IMR-90 (cell line): ENCODE measurements around the gene DUSP28. TPM values are rescaled to one million over a fixed set of nuclear protein-coding genes. Genes with fewer than 3 reads are reported as not detected.

Experiments used
- ATAC-seq: fragments of 200-7000 bp; cut with Tn5 transposase; 2 replicates; pipeline ENCODE4 v1.9.1; 2020; ENCODE audit warnings: low read depth, mild to moderate bottlenecking, moderate library complexity
- BruUV-seq: library from RNA; stranded (reverse); fragments of 400-500 nt; replicated peaks from 2 replicates; lab custom pipeline; 2021; lab: Mats Ljungman, UMichigan
- CTCF ChIA-PET: fragments of 300-600 bp; formaldehyde crosslinking; extraction: SDS; loops from one replicate; lab custom pipeline; 2021; ENCODE audit warnings: antibody characterized with exemption; lab: Yijun Ruan, JAX
- POLR2A ChIA-PET: fragments of 300-600 bp; sonication (Branson Sonifier 250); formaldehyde crosslinking; loops from one replicate; lab custom pipeline; 2022; ENCODE audit warnings: antibody characterized with exemption; ENCODE audit not compliant: unreplicated experiment; lab: Charles Lee
- DNase-seq: peaks from one replicate; pipeline ENCODE4 v3.0.0; 2013
- H2AFZ ChIP-seq: replicated peaks from 2 replicates; pipeline ENCODE3; 2013; ENCODE audit warnings: low read length, mild to moderate bottlenecking; ENCODE audit not compliant: poor library complexity
- H2AK5ac ChIP-seq: 2 replicates; pipeline ENCODE4 v1.6.1; 2013; ENCODE audit warnings: low read depth, low read length, inconsistent platforms
- H2AK9ac ChIP-seq: replicated peaks from 2 replicates; pipeline ENCODE3; 2013; ENCODE audit warnings: mild to moderate bottlenecking, low read depth, low read length, moderate library complexity; ENCODE audit not compliant: poor library complexity
- H2BK120ac ChIP-seq: 2 replicates; pipeline ENCODE4 v1.6.1; 2013; ENCODE audit warnings: low read depth, low read length, inconsistent platforms
- H2BK15ac ChIP-seq: 3 replicates; pipeline ENCODE4 v1.6.1; 2013; ENCODE audit warnings: low read depth, low read length, inconsistent platforms
- H2BK20ac ChIP-seq: 2 replicates; pipeline ENCODE4 v1.6.1; 2013; ENCODE audit warnings: low read depth, mild to moderate bottlenecking, inconsistent platforms, low read length, moderate library complexity
- H2BK5ac ChIP-seq: 2 replicates; pipeline ENCODE4 v1.6.1; 2013; ENCODE audit warnings: mild to moderate bottlenecking, low read depth, low read length, inconsistent platforms; ENCODE audit not compliant: poor library complexity, severe bottlenecking
- H3K14ac ChIP-seq: replicated peaks from 2 replicates; pipeline ENCODE4 v1.6.1; 2013; ENCODE audit warnings: low read depth, low read length, inconsistent platforms
- H3K18ac ChIP-seq: 2 replicates; pipeline ENCODE4 v1.6.1; 2013; ENCODE audit warnings: low read depth, low read length, control low read depth
- H3K23ac ChIP-seq: 2 replicates; pipeline ENCODE4 v1.6.1; 2013; ENCODE audit warnings: low read depth, low read length, inconsistent platforms
- H3K27ac ChIP-seq: 2 replicates; pipeline ENCODE4 v1.5.1; 2013; ENCODE audit warnings: mild to moderate bottlenecking, control low read depth, low read length; ENCODE audit not compliant: insufficient read depth
- H3K27me3 ChIP-seq: 2 replicates; pipeline ENCODE4 v1.6.1; 2013; ENCODE audit warnings: low read length; ENCODE audit not compliant: control insufficient read depth, insufficient read depth
- H3K36me3 ChIP-seq: 2 replicates; pipeline ENCODE4 v1.6.1; 2013; ENCODE audit warnings: low read length, mixed read lengths; ENCODE audit not compliant: control insufficient read depth, insufficient read depth
- H3K4ac ChIP-seq: 2 replicates; pipeline ENCODE4 v1.6.1; 2013; ENCODE audit warnings: low read depth, low read length, inconsistent platforms
- H3K4me1 ChIP-seq: 2 replicates; pipeline ENCODE4 v1.6.1; 2013; ENCODE audit warnings: low read length, mixed read lengths; ENCODE audit not compliant: control insufficient read depth, insufficient read depth
- H3K4me2 ChIP-seq: 2 replicates; pipeline ENCODE4 v1.6.1; 2013; ENCODE audit warnings: low read depth, mild to moderate bottlenecking, control low read depth, low read length, moderate library complexity
- H3K4me3 ChIP-seq: 2 replicates; pipeline ENCODE4 v1.5.1; 2013; ENCODE audit warnings: low read depth, mild to moderate bottlenecking, control low read depth, low read length, moderate library complexity; ENCODE audit not compliant: insufficient read depth
- H3K56ac ChIP-seq: 2 replicates; pipeline ENCODE4 v1.6.1; 2013; ENCODE audit warnings: low read length, inconsistent platforms; ENCODE audit not compliant: insufficient read depth; ENCODE audit errors: extremely low read depth
- H3K79me1 ChIP-seq, 2 experiments: 2 replicates each; pipeline ENCODE4 v1.6.1; 2013; ENCODE audit warnings: low read length in 2 of 2, inconsistent platforms in 1 of 2, low read depth in 1 of 2
- H3K9ac ChIP-seq: 2 replicates; pipeline ENCODE4 v1.6.1; 2013; ENCODE audit warnings: low read depth, low read length, control low read depth
- H3K9me1 ChIP-seq: 2 replicates; pipeline ENCODE4 v1.6.1; 2013; ENCODE audit warnings: low read length, inconsistent platforms; ENCODE audit not compliant: insufficient read depth
- H3K9me3 ChIP-seq: 2 replicates; pipeline ENCODE4 v1.6.1; 2013; ENCODE audit warnings: low read length; ENCODE audit not compliant: control insufficient read depth, insufficient read depth
- H4K20me1 ChIP-seq: 2 replicates; pipeline ENCODE4 v1.6.1; 2013; ENCODE audit warnings: low read length, inconsistent platforms; ENCODE audit not compliant: insufficient read depth
- H4K5ac ChIP-seq: 2 replicates; pipeline ENCODE4 v1.6.1; 2013; ENCODE audit warnings: mild to moderate bottlenecking, low read depth, low read length, control low read depth
- H4K8ac ChIP-seq, 2 experiments: 2 replicates each; pipeline ENCODE4 v1.6.1; 2013; ENCODE audit warnings: low read depth in 2 of 2, low read length in 2 of 2, control low read depth in 1 of 2, inconsistent platforms in 1 of 2
- H4K91ac ChIP-seq: 2 replicates; pipeline ENCODE4 v1.6.1; 2013; ENCODE audit warnings: low read depth, low read length, inconsistent platforms; ENCODE audit not compliant: insufficient read depth
- BHLHE40 ChIP-seq: fragments of 150-350 bp; IDR thresholded peaks from 2 replicates; pipeline ENCODE4 v1.6.1; 2016; ENCODE audit warnings: mild to moderate bottlenecking, low read depth, low read length
- CEBPB ChIP-seq: IDR thresholded peaks from 2 replicates; pipeline ENCODE4 v1.6.1; 2012; ENCODE audit warnings: low read depth, low read length, improper control_type of control experiment
- CHD1 ChIP-seq: IDR thresholded peaks from 2 replicates; pipeline ENCODE4 v1.6.1; 2012; ENCODE audit warnings: low read depth, low read length, improper control_type of control experiment
- ELK1 ChIP-seq: fragments of 150-350 bp; IDR thresholded peaks from 2 replicates; pipeline ENCODE4 v1.6.1; 2016; ENCODE audit warnings: low read depth, mild to moderate bottlenecking, low read length, moderate library complexity, borderline replicate concordance
- FOS ChIP-seq: fragments of 150-350 bp; IDR thresholded peaks from 2 replicates; pipeline ENCODE4 v1.6.1; 2016; ENCODE audit warnings: low read depth, low read length
- MAZ ChIP-seq: IDR thresholded peaks from 2 replicates; pipeline ENCODE4 v1.6.1; 2012; ENCODE audit warnings: low read depth, mild to moderate bottlenecking, low read length, improper control_type of control experiment, moderate library complexity, borderline replicate concordance
- MXI1 ChIP-seq: IDR thresholded peaks from 2 replicates; pipeline ENCODE4 v1.6.1; 2012; ENCODE audit warnings: low read depth, mild to moderate bottlenecking, low read length, moderate library complexity, borderline replicate concordance
- NFE2L2 ChIP-seq: fragments of 150-350 bp; IDR thresholded peaks from 2 replicates; pipeline ENCODE4 v1.6.1; 2016; ENCODE audit warnings: low read depth, mild to moderate bottlenecking, low read length
- POLR2A ChIP-seq: IDR thresholded peaks from 2 replicates; pipeline ENCODE4 v1.6.1; 2012; ENCODE audit warnings: mild to moderate bottlenecking, low read depth, low read length
- RAD21 ChIP-seq: IDR thresholded peaks from 2 replicates; pipeline ENCODE4 v1.6.1; 2012; ENCODE audit warnings: low read length, improper control_type of control experiment
- RCOR1 ChIP-seq: IDR thresholded peaks from 2 replicates; pipeline ENCODE4 v1.6.1; 2012; ENCODE audit warnings: mild to moderate bottlenecking, low read length, improper control_type of control experiment; ENCODE audit not compliant: insufficient replicate concordance
- RFX5 ChIP-seq: IDR thresholded peaks from 2 replicates; pipeline ENCODE4 v1.8.0; 2012; ENCODE audit warnings: low read depth, mild to moderate bottlenecking, low read length, moderate library complexity
- SMC3 ChIP-seq: fragments of 150-350 bp; IDR thresholded peaks from 2 replicates; pipeline ENCODE4 v1.6.1; 2016; ENCODE audit warnings: low read depth, mild to moderate bottlenecking, antibody characterized with exemption, low read length, moderate library complexity
- WGBS, 2 experiments: methylation state at CpG; one replicate each; pipeline versions ENCODE4 v1.1.5 to v1.1.7; 2013; ENCODE audit warnings: missing lambda C conversion rate in 2 of 2; ENCODE audit not compliant: insufficient read length in 1 of 2; ENCODE audit errors: extremely low coverage in 2 of 2; 5-methylcytosine and 5-hydroxymethylcytosine counted together
- dilution Hi-C: fragments of 300-500 bp; cut with HindIII; formaldehyde crosslinking; loops from one replicate; pipeline ENCODE4 v1.14.3; 2018; ENCODE audit warnings: low sequenced_read_pairs; ENCODE audit not compliant: unreplicated experiment
- in situ Hi-C: fragments of 300-500 bp; cut with MboI; formaldehyde crosslinking; loops from 3 replicates; pipeline ENCODE4 v1.14.3; 2019; ENCODE audit warnings: low sequenced_read_pairs, inconsistent platforms, mixed read lengths
- intact Hi-C: fragments of 100-400 bp; cut with micrococcal nuclease; formaldehyde crosslinking; loops from 2 replicates; pipeline ENCODE4 v1.10.0; 2022
- polyA plus RNA-seq, 3 experiments: library from polyadenylated mRNA; depleted of rRNA; stranded (reverse); fragments of >200 nt; gene quantifications; 2 replicates each; pipeline ENCODE4 v1.2.3, GENCODE V29; 2012; ENCODE audit warnings: low replicate concordance in 1 of 3
- total RNA-seq: library from RNA; depleted of rRNA; stranded (reverse); fragments of >200 nt; gene quantifications from 2 replicates; pipeline ENCODE4 v1.2.3, GENCODE V29; 2012
- TF ChIP-seq, protein P1 (sequence below): conservative IDR thresholded peaks from 2 replicates; pipeline ENCODE4 v1.5.1; 2012; ENCODE audit warnings: mild to moderate bottlenecking, low read depth, low read length, improper control_type of control experiment

Gene DUSP28
- total and polyA plus RNA-seq, 2 of the 4 experiments (the other 2 are of a cell fraction), result 1.1 to 3.3 TPM

GRCh38 chr2:240564561-240565332 lies 4.6 kb downstream of the DUSP28 start:
- Histone ChIP-seq H3K4me1 (peaks cover 36% of the 10 kb centered on the region), H2BK5ac (peak overlapping the region; percentile 95), H3K36me3 (no peaks in the 10 kb centered on the region), H3K27ac (peak overlapping the region; percentile 75), H2BK120ac (peak overlapping the region; percentile 73), H3K79me1 (peaks cover 17 to 63% of the 10 kb centered on the region in 2 experiments), H4K20me1 (peaks cover 7% of the 10 kb centered on the region), H3K9me1 (peaks cover 35% of the 10 kb centered on the region), H2BK20ac (peak overlapping the region; percentile 71; the same call in 1 of the 2 replicates), H3K4ac (peak overlapping the region; percentile 91), H3K27me3 (no peaks in the 10 kb centered on the region), H3K18ac (peak overlapping the region; percentile 26; the same call in 1 of the 2 replicates), H3K14ac (peak overlapping the region; percentile 73), H4K8ac (peak overlapping the region; percentile 48 to 51), H3K9me3 (no peaks in the 10 kb centered on the region), H3K4me3 (no peak overlapping the region), H3K9ac (no peak overlapping the region), H4K91ac (peak overlapping the region; percentile 83), H3K4me2 (no peak overlapping the region), H2AK9ac (peak overlapping the region; percentile 71), H3K56ac (no peak overlapping the region; the same call in 1 of the 2 replicates), H2BK15ac (peak overlapping the region; percentile 74; the same call in 2 of the 3 replicates), H2AFZ (no peak overlapping the region), H3K23ac (no peak overlapping the region), H4K5ac (peak overlapping the region; percentile 16; the same call in 1 of the 2 replicates), H2AK5ac (peak overlapping the region; percentile 95)
- WGBS, 2 experiments, result 20% methylated on average over 1 of the region's 10 CpGs; no CpG with 5 or more reads in 1 of the 2 experiments
- dilution Hi-C loops (no loop called here), in situ Hi-C loops (no loop called here), intact Hi-C loops (loop anchor here (5.0 to 10.0 kb wide), 2 partner anchors 332 to 430 kb away; partner anchors contain the start of gene SNED1)
- POLR2A ChIA-PET, result no interaction called here
- ATAC-seq, result no peak
- CTCF ChIA-PET, result no interaction called here
- peak; percentile 88 for DNase-seq
- no TSS peak for BruUV-seq
- TF ChIP-seq, protein P1, sequence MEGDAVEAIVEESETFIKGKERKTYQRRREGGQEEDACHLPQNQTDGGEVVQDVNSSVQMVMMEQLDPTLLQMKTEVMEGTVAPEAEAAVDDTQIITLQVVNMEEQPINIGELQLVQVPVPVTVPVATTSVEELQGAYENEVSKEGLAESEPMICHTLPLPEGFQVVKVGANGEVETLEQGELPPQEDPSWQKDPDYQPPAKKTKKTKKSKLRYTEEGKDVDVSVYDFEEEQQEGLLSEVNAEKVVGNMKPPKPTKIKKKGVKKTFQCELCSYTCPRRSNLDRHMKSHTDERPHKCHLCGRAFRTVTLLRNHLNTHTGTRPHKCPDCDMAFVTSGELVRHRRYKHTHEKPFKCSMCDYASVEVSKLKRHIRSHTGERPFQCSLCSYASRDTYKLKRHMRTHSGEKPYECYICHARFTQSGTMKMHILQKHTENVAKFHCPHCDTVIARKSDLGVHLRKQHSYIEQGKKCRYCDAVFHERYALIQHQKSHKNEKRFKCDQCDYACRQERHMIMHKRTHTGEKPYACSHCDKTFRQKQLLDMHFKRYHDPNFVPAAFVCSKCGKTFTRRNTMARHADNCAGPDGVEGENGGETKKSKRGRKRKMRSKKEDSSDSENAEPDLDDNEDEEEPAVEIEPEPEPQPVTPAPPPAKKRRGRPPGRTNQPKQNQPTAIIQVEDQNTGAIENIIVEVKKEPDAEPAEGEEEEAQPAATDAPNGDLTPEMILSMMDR, result peak; percentile 43
- TF ChIP-seq RAD21, result peak; percentile 38
- TF ChIP-seq POLR2A, result peak; percentile 86
- peak; percentile 85 for TF ChIP-seq CEBPB
- TF ChIP-seq MXI1, result no peak
- no peak for TF ChIP-seq ELK1
- TF ChIP-seq MAZ, result 0 out of 2 replicates have a peak, but pooled peaks have one; percentile 19
- TF ChIP-seq NFE2L2, result no peak
- TF ChIP-seq RCOR1, result peak; percentile 29
- no peak for TF ChIP-seq RFX5
- TF ChIP-seq SMC3, result peak; percentile 10; the same call in 1 of the 2 replicates
- no peak for TF ChIP-seq BHLHE40
- peak; percentile 83 for TF ChIP-seq FOS
- TF ChIP-seq CHD1, result no peak
